Measurements from ENCODE around the gene PRR29. TPM values are rescaled to one million over a fixed set of nuclear protein-coding genes. Genes with fewer than 3 reads are reported as not detected.

Gene PRR29
- total RNA-seq, 1 donor from 2014 or later = 0.43 TPM

GRCh38 chr17:63969278-63969677, 28.9 kb upstream of the PRR29 start:
- no peaks in the 10 kb centered on the region for H3K4me1 ChIP-seq
- intact Hi-C loops (cut with DNase I) = no loop called here
- ATAC-seq = no peak

GRCh38 chr17:63972796-63973195, 25.4 kb upstream of the PRR29 start, which contains the start of gene SCN4A:
TSS of gene SCN4A (minus strand) at chr17:63972918. CDS start at chr17:63972841, 77 bp downstream.
- no peaks in the 10 kb centered on the region for H3K27me3 ChIP-seq
- no peaks in the 10 kb centered on the region for H3K4me1 ChIP-seq
- intact Hi-C loops (cut with DNase I) = no loop called here
- H3K4me3 ChIP-seq = no peak within 1 kb of the TSS
- no peak for DNase-seq
- H3K36me3 ChIP-seq = no peaks in the 10 kb centered on the region
- TF ChIP-seq CTCF (IDR thresholded peaks at IDR 0.05) = no peak
- H3K9me3 ChIP-seq = no peaks in the 10 kb centered on the region
- no peak within 1 kb of the TSS for H3K27ac ChIP-seq
- no peak for ATAC-seq

More at GRCh38 chr17:63969278-63969677, 28.9 kb upstream of the PRR29 start:
- no peaks in the 10 kb centered on the region for H3K9me3 ChIP-seq
- no peaks in the 10 kb centered on the region for H3K27me3 ChIP-seq
- no peak overlapping the region for H3K27ac ChIP-seq
- no peak for TF ChIP-seq CTCF (IDR thresholded peaks at IDR 0.05)
- H3K4me3 ChIP-seq = no peak overlapping the region
- no peaks in the 10 kb centered on the region for H3K36me3 ChIP-seq
- DNase-seq = no peak

- Histone ChIP-seq H3K36me3 (no peaks in the 10 kb centered on the region), H3K9me3 (no peaks in the 10 kb centered on the region), H3K4me1 (no peaks in the 10 kb centered on the region), H3K27me3 (no peaks in the 10 kb centered on the region), H3K4me3 (no peak overlapping the region), H3K27ac (no peak overlapping the region)
- TF ChIP-seq CTCF (IDR thresholded peaks at IDR 0.05) = no peak
- ATAC-seq = no peak
- no peak for DNase-seq
- intact Hi-C loops (cut with DNase I) = no loop called here
Observed at GRCh38 chr17:63973247-63973646, 24.9 kb upstream of the PRR29 start.

- DNase-seq = no peak
- peak; percentile 20 for ATAC-seq
- intact Hi-C loops (cut with DNase I) = no loop called here
- TF ChIP-seq CTCF (IDR thresholded peaks at IDR 0.05) = no peak
- Histone ChIP-seq H3K4me3 (no peak overlapping the region), H3K36me3 (no peaks in the 10 kb centered on the region), H3K27me3 (no peaks in the 10 kb centered on the region), H3K4me1 (no peaks in the 10 kb centered on the region), H3K27ac (no peak overlapping the region), H3K9me3 (no peaks in the 10 kb centered on the region)
Observed at GRCh38 chr17:63973930-63974593, 24.1 kb upstream of the PRR29 start.

GRCh38 chr17:63974594-63975192, 23.5 kb upstream of the PRR29 start:
- Histone ChIP-seq H3K36me3 (no peaks in the 10 kb centered on the region), H3K4me1 (no peaks in the 10 kb centered on the region), H3K9me3 (no peaks in the 10 kb centered on the region), H3K4me3 (no peak overlapping the region), H3K27ac (no peak overlapping the region), H3K27me3 (no peaks in the 10 kb centered on the region)
- TF ChIP-seq CTCF (IDR thresholded peaks at IDR 0.05) = no peak
- no peak for DNase-seq
- ATAC-seq = no peak
- intact Hi-C loops (cut with DNase I) = no loop called here

Measured in upper lobe of right lung (tissue), 1 donor.